ENCODE data around the gene KIF1B. TPM values are rescaled to one million over a fixed set of nuclear protein-coding genes. Genes with fewer than 3 reads are reported as not detected.
A peak's percentile ranks its signal among the peaks of the same experiment; 100 is the strongest.

Gene KIF1B
- total and polyA plus RNA-seq, 9 of the 15 experiments (the other 6 are each of a cell fraction or from before 2014, with no cell fraction given) = 2.8 to 19.8 (median 11.9) TPM

DNA sequence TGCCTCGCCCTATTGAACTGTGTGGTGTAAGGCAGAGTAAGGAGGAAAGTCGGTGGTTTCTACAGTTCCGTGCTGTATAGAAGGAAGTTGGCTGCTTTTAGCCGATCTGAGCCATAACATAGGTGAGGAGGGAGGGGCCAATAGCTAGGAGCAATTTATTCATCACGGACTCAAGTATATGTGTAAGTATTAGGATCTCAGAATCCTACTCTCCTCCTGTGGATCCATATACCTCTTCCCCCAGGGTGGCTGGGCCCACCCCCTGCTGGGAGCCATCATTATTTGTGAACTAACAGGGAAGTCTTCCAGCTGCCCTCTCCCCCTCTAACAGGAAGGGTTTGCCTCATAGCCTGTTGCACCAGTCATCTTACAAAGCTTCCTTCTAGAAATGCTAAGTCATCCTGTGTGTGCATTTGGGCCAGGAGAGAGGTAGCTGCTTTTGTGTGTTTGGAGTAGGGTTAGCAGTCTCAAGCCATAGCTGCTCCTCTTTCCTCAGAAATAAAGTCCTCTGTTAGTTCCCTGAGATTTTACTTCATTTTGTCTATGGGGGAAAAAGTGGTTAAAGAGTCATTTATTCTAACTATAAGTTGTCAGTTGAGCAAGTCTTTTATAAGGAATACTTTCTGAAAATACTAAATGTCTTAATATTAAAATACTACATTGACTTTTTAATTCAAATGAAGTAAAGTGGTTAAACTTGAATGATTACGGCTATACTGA is 205.0 kb downstream of the KIF1B start (continued):
- TF ChIP-seq ZNF436 (CRISPR knock-in tag; IDR thresholded peaks at IDR 0.05) (no peak), HEY1 (CRISPR knock-in tag; IDR thresholded peaks at IDR 0.05; ENCODE audit: borderline replicate concordance) (no peak), ZBTB17 (CRISPR knock-in tag; IDR thresholded peaks at IDR 0.05) (0 out of 2 replicates have a peak, but pooled peaks have one; percentile 46), SREBF2 (CRISPR knock-in tag; IDR thresholded peaks at IDR 0.05) (no peak), ZNF143 (CRISPR knock-in tag; IDR thresholded peaks at IDR 0.05) (0 out of 2 replicates have a peak, but pooled peaks have one; percentile 35), ZNF274 (IDR thresholded peaks at IDR 0.05; ENCODE audit: borderline replicate concordance, low read depth, low read length) (no peak), ZNF212 (CRISPR knock-in tag; IDR thresholded peaks at IDR 0.05) (no peak), SMARCE1 (IDR thresholded peaks at IDR 0.05) (peak; percentile 84), NFE2L1 (tag; IDR thresholded peaks at IDR 0.05; ENCODE audit: borderline replicate concordance, low read depth) (peak; percentile 98), TBL1XR1 (IDR thresholded peaks at IDR 0.05; ENCODE audit: low read length in 2 of 2) (peak in 1 of 2 experiments; percentile 73; a peak in 2 of 4 replicates), TAF1 (IDR thresholded peaks at IDR 0.05; ENCODE audit: control insufficient read depth, extremely low read depth, insufficient read depth, low read length, severe bottlenecking) (peak; percentile 68), NR2C2 (CRISPR knock-in tag; IDR thresholded peaks at IDR 0.05) (no peak), NR2C2 (tag; IDR thresholded peaks at IDR 0.05) (peak; percentile 90), SMARCA5 (IDR thresholded peaks at IDR 0.05) (peak; percentile 88; the same call in 1 of the 2 replicates), HDAC2 (IDR thresholded peaks at IDR 0.05) (peak; percentile 63; the same call in 1 of the 2 replicates), EHMT2 (IDR thresholded peaks at IDR 0.05) (peak; percentile 21; the same call in 1 of the 2 replicates), CAMTA2 (CRISPR knock-in tag; conservative IDR thresholded peaks at IDR 0.05) (no peak), NR2C1 (IDR thresholded peaks at IDR 0.05) (peak; percentile 82), NR2C1 (tag; IDR thresholded peaks at IDR 0.05) (peak; percentile 87), STAT5A (IDR thresholded peaks at IDR 0.05; ENCODE audit: borderline replicate concordance, low read length) (no peak)
- TF ChIP-seq, protein P1, sequence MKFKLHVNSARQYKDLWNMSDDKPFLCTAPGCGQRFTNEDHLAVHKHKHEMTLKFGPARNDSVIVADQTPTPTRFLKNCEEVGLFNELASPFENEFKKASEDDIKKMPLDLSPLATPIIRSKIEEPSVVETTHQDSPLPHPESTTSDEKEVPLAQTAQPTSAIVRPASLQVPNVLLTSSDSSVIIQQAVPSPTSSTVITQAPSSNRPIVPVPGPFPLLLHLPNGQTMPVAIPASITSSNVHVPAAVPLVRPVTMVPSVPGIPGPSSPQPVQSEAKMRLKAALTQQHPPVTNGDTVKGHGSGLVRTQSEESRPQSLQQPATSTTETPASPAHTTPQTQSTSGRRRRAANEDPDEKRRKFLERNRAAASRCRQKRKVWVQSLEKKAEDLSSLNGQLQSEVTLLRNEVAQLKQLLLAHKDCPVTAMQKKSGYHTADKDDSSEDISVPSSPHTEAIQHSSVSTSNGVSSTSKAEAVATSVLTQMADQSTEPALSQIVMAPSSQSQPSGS (CRISPR knock-in tag; IDR thresholded peaks at IDR 0.05) = no peak
- TF ChIP-seq, protein P2, sequence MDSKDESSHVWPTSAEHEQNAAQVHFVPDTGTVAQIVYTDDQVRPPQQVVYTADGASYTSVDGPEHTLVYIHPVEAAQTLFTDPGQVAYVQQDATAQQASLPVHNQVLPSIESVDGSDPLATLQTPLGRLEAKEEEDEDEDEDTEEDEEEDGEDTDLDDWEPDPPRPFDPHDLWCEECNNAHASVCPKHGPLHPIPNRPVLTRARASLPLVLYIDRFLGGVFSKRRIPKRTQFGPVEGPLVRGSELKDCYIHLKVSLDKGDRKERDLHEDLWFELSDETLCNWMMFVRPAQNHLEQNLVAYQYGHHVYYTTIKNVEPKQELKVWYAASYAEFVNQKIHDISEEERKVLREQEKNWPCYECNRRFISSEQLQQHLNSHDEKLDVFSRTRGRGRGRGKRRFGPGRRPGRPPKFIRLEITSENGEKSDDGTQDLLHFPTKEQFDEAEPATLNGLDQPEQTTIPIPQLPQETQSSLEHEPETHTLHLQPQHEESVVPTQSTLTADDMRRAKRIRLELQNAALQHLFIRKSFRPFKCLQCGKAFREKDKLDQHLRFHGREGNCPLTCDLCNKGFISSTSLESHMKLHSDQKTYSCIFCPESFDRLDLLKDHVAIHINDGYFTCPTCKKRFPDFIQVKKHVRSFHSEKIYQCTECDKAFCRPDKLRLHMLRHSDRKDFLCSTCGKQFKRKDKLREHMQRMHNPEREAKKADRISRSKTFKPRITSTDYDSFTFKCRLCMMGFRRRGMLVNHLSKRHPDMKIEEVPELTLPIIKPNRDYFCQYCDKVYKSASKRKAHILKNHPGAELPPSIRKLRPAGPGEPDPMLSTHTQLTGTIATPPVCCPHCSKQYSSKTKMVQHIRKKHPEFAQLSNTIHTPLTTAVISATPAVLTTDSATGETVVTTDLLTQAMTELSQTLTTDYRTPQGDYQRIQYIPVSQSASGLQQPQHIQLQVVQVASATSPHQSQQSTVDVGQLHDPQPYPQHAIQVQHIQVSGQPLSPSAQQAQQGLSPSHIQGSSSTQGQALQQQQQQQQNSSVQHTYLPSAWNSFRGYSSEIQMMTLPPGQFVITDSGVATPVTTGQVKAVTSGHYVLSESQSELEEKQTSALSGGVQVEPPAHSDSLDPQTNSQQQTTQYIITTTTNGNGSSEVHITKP (IDR thresholded peaks at IDR 0.05; ENCODE audit: partially characterized antibody) = peak; percentile 95
- TF ChIP-seq, protein P3, sequence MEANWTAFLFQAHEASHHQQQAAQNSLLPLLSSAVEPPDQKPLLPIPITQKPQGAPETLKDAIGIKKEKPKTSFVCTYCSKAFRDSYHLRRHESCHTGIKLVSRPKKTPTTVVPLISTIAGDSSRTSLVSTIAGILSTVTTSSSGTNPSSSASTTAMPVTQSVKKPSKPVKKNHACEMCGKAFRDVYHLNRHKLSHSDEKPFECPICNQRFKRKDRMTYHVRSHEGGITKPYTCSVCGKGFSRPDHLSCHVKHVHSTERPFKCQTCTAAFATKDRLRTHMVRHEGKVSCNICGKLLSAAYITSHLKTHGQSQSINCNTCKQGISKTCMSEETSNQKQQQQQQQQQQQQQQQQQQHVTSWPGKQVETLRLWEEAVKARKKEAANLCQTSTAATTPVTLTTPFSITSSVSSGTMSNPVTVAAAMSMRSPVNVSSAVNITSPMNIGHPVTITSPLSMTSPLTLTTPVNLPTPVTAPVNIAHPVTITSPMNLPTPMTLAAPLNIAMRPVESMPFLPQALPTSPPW (CRISPR knock-in tag; IDR thresholded peaks at IDR 0.05) = peak; percentile 81
